Epithelial cell of alveolus of lung (primary cell): ENCODE results near the gene NALF2. TPM values are rescaled to one million over a fixed set of nuclear protein-coding genes. Genes with fewer than 3 reads are reported as not detected.

Experiments
- total RNA-seq: library from RNA; depleted of rRNA; stranded (reverse); fragments of >200 nt; gene quantifications from 2 replicates; pipeline ENCODE4 v1.2.1, GENCODE V29; 2015

Gene NALF2
- total RNA-seq = under 0.01 TPM in 1 of 2 replicates, not detected in the other

GRCh38 chrX:69503782-69504625, at the start of gene NALF2:
Gene NALF2, plus strand, starts transcription at chrX:69504326. Its CDS starts 957 bp downstream, at chrX:69505283.

Other genes starting within 250 kb of the NALF2 start
- 0.65 and 0.96 TPM in 2 replicates for gene EDA, start 111.8 kb downstream of the NALF2 start, total RNA-seq